Mucosa of descending colon (tissue), 3 donors: Measurements from ENCODE around the gene ABI1. TPM values are rescaled to one million over a fixed set of nuclear protein-coding genes. Genes with fewer than 3 reads are reported as not detected.

Source experiments
- ATAC-seq: fragments of 200-7000 bp; cut with Tn5 transposase; one replicate; pipeline ENCODE4 v1.9.1; 2020; ENCODE audit warnings: mild to moderate bottlenecking, moderate library complexity
- DNase-seq, 3 donors: peaks; one replicate each; pipeline ENCODE4 v3.0.0-alpha.2; 2020
- H3K36me3 ChIP-seq: fragments of 200-600 bp; one replicate; pipeline ENCODE4 v1.8.0; 2021; ENCODE audit warnings: low read depth, mild to moderate bottlenecking
- H3K4me1 ChIP-seq: fragments of 200-600 bp; one replicate; pipeline ENCODE4 v1.8.0; 2021; ENCODE audit warnings: low read depth, mild to moderate bottlenecking
- H3K4me3 ChIP-seq: fragments of 200-600 bp; one replicate; pipeline ENCODE4 v1.8.0; 2021; ENCODE audit warnings: mild to moderate bottlenecking
- H3K9me3 ChIP-seq: fragments of 200-600 bp; one replicate; pipeline ENCODE4 v1.8.0; 2021; ENCODE audit warnings: mild to moderate bottlenecking
- intact Hi-C, 2 donors: fragments of 100-400 bp; cut with DNase I in 1 of 2; cut with micrococcal nuclease in 1 of 2; formaldehyde crosslinking; loops; one replicate each; pipeline versions ENCODE4 v1.11.0 to v1.11.1; 2022; cut with DNase I, micrococcal nuclease
- total RNA-seq, 3 donors: library from RNA; stranded (reverse); fragmentation: NEBNext Ultra II Directional in 2 of 3; extraction: Animal tissue kit (Norgen Biotek cat#: 25700) in 2 of 3; gene quantifications; one replicate each; pipeline versions ENCODE4 v1.2.1 to v1.2.4, GENCODE V29; 2021 to 2023
- TF ChIP-seq, protein P1 (sequence below): fragments of 200-600 bp; IDR thresholded peaks from one replicate; pipeline ENCODE4 v1.8.0; 2022; ENCODE audit warnings: antibody characterized with exemption, mild to moderate bottlenecking
- donor health status: DM: no; HTN: no; CAD: no; lungs with moderate emphysema.
- donor health status: DM: no; HTN: no; CAD: no.
- donor health status: DM: no; HTN: yes; CAD: no.

ABI1 gene
- total RNA-seq, 3 donors from 2014 or later: 54.0 to 63.5 (median 62.4) TPM

DNA sequence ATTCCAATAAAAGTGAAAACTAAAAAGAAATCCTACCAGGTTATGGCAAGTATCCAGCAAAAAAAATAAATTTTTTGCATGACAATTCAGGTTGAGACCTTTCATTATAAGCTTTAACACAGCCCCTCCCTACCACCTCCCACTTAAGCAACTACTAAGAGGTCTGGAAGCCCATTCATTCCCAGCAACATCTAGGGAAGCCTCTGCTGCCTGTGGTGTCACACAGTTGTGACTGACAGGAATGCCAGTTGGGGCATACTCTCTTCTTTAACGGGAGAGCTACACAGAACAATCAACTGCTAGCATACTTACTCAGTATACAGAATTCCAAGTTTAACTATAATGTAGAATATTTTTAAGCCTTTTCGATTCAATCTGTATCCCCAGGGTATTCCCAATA, 27.8 kb downstream of the ABI1 start:
- TF ChIP-seq, protein P1, sequence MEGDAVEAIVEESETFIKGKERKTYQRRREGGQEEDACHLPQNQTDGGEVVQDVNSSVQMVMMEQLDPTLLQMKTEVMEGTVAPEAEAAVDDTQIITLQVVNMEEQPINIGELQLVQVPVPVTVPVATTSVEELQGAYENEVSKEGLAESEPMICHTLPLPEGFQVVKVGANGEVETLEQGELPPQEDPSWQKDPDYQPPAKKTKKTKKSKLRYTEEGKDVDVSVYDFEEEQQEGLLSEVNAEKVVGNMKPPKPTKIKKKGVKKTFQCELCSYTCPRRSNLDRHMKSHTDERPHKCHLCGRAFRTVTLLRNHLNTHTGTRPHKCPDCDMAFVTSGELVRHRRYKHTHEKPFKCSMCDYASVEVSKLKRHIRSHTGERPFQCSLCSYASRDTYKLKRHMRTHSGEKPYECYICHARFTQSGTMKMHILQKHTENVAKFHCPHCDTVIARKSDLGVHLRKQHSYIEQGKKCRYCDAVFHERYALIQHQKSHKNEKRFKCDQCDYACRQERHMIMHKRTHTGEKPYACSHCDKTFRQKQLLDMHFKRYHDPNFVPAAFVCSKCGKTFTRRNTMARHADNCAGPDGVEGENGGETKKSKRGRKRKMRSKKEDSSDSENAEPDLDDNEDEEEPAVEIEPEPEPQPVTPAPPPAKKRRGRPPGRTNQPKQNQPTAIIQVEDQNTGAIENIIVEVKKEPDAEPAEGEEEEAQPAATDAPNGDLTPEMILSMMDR: no peak
- H3K4me1 ChIP-seq: peaks cover 6% of the 10 kb centered on the region
- intact Hi-C loops: no loop called here
- ATAC-seq (no peak), DNase-seq (no peak)
- no peaks in the 10 kb centered on the region for H3K36me3 ChIP-seq
- no peaks in the 10 kb centered on the region for H3K9me3 ChIP-seq
- no peak overlapping the region for H3K4me3 ChIP-seq

DNA sequence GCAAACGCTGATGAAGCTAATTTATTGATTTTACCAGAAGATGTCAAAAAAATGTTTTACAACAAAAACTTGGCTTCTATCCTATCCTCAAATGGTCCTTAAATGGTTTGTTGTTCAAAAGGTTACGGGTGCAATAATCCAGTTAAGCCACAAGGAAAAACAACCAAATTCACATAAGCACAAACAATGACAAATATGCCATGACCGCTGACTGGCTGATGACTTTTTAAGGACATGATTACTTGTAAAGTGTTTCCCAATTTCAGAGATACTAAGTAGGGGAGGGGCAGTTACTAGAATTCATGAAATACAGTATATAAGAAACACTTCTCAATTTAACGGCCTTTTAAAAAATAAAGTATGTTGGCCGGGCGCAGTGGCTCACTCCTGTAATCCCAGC, 28.8 kb downstream of the ABI1 start:
- H3K4me3 ChIP-seq: no peak overlapping the region

DNA sequence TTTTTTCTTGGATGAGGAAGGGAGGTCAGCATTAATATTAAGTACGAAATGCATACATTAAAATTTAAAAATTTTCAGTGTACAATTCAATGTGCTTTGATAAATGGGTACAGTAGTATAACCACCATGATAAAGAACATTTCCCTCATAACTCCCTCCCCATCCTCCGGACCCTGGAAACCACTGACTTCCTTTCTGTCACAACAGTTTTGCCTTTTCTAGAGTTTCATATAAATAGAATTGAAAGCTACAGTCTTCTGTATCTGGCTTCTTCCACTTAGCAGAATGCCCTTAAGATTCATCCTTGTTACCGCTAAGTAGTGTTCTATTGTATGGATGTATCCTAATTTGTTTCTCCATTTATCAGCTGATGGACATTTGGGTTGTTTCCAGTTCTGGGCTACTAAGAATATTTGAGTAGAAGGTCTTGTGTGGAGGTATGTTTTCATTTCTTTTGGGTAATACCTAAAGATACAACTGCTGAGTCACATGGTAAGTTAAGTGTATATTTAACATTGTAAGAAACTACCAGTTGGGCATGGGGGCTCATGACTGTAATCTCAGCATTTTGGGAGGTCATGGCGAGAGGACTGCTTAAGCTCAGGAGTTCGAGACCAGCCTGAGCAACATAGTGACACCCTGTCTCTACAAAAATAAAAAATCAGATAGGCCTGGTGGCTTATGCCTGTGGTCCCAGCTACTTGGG, 30.8 kb downstream of the ABI1 start:
- Histone ChIP-seq H3K4me1 (no peaks in the 10 kb centered on the region), H3K36me3 (no peaks in the 10 kb centered on the region), H3K4me3 (no peak overlapping the region), H3K9me3 (no peaks in the 10 kb centered on the region)
- no peak for ATAC-seq
- DNase-seq: no peak
- intact Hi-C loops: no loop called here
- TF ChIP-seq, protein P1: no peak

More for the DNA sequence above, 28.8 kb downstream of the ABI1 start:
- DNase-seq: no peak
- intact Hi-C loops: no loop called here
- no peak for ATAC-seq
- no peaks in the 10 kb centered on the region for H3K36me3 ChIP-seq
- TF ChIP-seq, protein P1: no peak
- no peaks in the 10 kb centered on the region for H3K4me1 ChIP-seq
- no peaks in the 10 kb centered on the region for H3K9me3 ChIP-seq

DNA sequence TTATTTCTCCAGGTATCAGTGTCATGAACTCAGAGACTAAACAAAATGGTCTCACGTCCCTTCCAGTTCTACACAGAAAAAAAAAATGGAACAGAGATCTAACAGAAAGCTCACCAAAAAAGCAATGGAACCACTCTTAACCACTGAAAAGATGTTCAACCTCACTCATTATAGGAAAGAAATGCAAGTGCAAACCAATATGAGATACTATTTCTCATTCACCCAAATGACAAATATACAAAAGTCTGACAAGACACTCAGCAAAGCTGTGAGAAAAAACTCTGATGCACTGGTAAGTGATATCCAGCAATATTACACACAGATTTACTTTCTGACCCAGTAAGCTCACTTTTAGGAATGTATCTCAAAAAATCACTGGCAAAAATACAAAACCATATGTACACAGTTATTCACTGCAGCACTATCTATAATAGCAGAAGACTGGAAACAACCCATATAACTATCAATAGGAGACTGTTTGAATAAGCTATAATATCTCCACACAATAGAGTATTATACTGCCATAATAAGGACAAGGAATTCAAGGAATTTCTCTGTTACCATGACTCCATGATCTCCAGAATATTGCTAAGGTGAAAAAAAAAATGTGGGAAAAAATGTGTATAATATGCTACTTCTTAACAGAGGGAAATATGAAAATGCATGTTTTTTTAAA, 36.6 kb downstream of the ABI1 start:
- no peak for ATAC-seq
- TF ChIP-seq, protein P1: no peak
- H3K9me3 ChIP-seq: no peaks in the 10 kb centered on the region
- no peaks in the 10 kb centered on the region for H3K4me1 ChIP-seq
- no peaks in the 10 kb centered on the region for H3K36me3 ChIP-seq
- intact Hi-C loops: no loop called here
- H3K4me3 ChIP-seq: no peak overlapping the region
- no peak for DNase-seq

DNA sequence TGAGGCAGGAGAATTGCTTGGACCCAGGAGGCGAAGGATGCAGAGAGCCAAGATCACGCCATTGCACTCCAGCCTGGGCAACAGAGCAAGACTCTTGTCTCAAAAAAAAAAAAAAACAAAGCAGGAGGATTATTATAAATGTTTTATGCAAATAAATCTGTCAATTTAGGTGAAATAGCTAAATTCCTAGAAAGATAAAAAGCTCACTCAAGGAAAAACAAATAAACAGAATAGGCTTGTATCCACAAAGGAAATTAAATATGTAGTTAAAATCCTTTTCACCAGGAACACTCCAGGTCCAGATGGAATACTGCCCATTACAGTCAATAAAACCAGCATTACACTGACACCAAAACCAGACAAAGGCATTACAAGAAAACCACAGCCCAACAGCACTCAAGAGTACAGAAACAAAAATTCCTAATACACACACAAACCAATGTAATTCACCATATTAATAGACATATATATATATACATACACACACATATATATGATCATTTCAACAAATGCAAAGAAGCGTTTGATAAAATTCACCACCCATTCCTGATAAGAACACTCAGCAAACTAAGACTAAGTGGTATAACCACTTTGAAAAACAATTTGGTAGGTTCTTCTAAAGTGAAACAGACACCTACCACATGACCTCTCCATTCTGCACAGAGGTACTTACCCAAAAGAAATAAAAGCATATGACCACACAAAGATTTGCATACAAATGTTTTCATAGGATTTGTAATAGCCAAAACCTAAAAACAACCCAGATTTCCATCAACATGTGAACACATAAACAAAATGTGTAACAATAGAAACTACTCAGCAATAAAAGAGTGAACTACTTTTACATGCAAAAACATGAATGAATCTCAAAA, 38.8 kb downstream of the ABI1 start:
- Histone ChIP-seq H3K9me3 (no peaks in the 10 kb centered on the region), H3K4me1 (no peaks in the 10 kb centered on the region), H3K36me3 (no peaks in the 10 kb centered on the region), H3K4me3 (no peak overlapping the region)
- ATAC-seq (no peak), DNase-seq (no peak)
- intact Hi-C loops: no loop called here
- TF ChIP-seq, protein P1: no peak
